Measurements from ENCODE around the gene SGCG.
A peak's percentile ranks its signal among the peaks of the same experiment; 100 is the strongest.
"Not testable (repeated sequence)": the region's sequence is repeated elsewhere in the genome, so short reads cannot be mapped to it uniquely, and the experiment has no call there.

The SGCG gene

DNA sequence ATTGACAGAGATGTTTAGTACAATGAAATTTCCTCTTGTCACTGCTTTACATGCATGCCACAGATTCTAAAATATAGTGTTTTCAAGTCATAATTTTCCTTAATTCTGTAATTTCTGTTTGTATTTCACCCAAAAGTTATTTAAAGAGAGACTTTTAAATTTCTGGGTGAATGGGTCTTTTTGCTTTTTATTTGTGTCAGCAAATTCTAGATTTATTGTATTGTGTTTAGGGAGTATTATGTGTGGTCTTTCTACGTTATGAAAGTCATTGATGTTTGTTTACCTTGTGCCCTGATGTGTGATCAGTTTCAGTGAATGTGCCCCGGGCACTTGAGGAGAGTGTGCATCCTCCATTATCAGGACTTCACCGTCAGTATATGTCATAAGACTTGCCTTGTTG lies 92.7 kb downstream of the SGCG start:
- no peak for TF ChIP-seq ZNF274 (IDR thresholded peaks at IDR 0.05; ENCODE audit: low read depth, low read length)
- H3K4me3 ChIP-seq (ENCODE audit: low read length): no peak overlapping the region

DNA sequence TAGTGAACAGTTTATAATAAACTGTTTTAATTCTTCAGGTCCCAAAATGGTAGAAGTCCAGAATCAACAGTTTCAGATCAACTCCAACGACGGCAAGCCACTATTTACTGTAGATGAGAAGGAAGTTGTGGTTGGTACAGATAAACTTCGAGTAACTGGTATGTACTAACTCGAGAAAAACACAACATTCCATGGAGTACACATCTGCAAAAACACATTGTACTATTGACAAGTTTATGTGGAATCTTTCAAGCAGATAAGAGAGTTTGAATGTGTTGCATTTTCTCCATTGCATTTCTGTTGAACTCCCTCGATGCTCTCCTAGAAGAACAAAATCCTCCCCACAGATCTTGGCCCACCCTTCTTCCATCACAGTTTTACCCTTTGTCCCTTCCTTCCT lies 98.5 kb downstream of the SGCG start:
- no peak overlapping the region for H3K4me3 ChIP-seq (ENCODE audit: low read length)
- no peak for TF ChIP-seq ZNF274 (IDR thresholded peaks at IDR 0.05; ENCODE audit: low read depth, low read length)

- TF ChIP-seq ZNF274 (IDR thresholded peaks at IDR 0.05; ENCODE audit: low read depth, low read length): no peak
- H3K4me3 ChIP-seq (ENCODE audit: low read length): no peak overlapping the region
Measured at GRCh38 chr13:23288564-23288963, 107.8 kb downstream of the SGCG start.

GRCh38 chr13:23288995-23289394 lies 108.2 kb downstream of the SGCG start:
- TF ChIP-seq ZNF274 (IDR thresholded peaks at IDR 0.05; ENCODE audit: low read depth, low read length): no peak
- no peak overlapping the region for H3K4me3 ChIP-seq (ENCODE audit: low read length)

DNA sequence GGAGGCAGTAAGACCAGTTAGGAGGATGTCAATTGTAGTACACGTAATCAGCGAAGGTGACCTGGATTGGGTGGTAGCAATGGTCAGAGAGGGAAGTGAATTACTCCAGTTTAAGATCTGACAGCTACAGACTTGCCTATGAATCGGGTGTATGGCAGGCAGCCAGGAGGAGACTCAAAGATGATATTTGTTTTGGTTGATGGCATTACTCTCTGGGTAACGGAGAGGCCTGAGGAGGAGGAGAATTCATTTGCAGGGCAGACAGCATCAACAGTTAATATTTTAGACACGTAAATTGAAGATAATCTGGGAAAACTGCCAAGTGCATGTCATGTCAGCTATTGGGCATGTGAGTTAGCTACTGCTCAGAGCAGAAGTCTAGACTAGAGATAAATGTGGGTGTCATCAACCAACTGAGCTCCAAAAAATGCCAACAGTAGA lies 109.2 kb downstream of the SGCG start:
- TF ChIP-seq ZNF274 (IDR thresholded peaks at IDR 0.05; ENCODE audit: low read depth, low read length): no peak
- H3K4me3 ChIP-seq (ENCODE audit: low read length): no peak overlapping the region

GRCh38 chr13:23292586-23292985 lies 111.8 kb downstream of the SGCG start:
- TF ChIP-seq ZNF274 (IDR thresholded peaks at IDR 0.05; ENCODE audit: low read depth, low read length): no peak

GRCh38 chr13:23314837-23315236 lies 134.1 kb downstream of the SGCG start:
- not testable (repeated sequence) for H3K4me3 ChIP-seq (ENCODE audit: low read length)

More at GRCh38 chr13:23292586-23292985, 111.8 kb downstream of the SGCG start:
- H3K4me3 ChIP-seq (ENCODE audit: low read length): no peak overlapping the region

DNA sequence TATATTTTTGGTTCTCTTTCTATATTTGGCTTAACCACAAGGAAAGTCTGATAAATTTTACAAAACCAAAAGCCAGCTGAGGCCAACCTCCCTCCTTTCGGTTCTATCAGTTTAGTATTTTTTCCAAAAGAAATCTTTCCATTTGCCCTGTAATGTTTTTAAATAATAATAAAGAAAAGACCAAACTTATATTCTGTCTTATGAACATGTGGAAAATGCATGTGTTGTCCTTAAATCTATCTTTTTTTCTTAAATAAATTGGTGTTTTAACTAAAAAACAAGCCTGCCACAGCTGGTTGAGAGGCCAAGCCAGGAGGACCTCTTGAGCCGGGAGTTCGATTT lies 139.1 kb downstream of the SGCG start:
- no peak overlapping the region for H3K4me3 ChIP-seq (ENCODE audit: low read length)
- TF ChIP-seq ZNF274 (IDR thresholded peaks at IDR 0.05; ENCODE audit: low read depth, low read length): no peak

DNA sequence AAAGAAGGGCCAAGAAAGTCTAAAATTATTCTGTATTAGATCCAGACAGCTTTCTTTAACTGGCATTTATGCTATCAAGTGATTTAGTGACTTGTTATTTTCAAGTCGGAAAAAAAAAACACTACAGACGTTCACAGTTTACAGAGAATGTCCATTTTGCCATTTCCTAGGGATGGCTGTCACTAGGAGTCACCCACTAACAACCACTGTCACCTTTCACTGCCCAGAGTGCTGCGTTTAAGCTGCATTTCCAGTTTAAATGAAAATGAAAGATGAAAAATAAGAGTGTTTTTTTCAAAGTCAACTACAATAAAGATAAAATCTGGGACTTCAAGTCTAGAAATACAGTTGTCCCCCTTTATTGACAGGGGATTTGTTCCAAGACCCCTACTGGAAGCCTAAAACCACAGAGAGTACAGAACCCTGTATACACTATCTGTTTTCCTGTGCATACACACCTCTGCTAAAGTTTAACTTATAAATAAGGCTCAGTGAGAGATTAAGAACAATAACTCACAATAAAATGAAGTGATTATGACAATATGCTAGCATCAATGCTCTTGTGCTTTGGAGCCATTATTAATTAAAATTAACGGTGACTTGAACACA lies 140.3 kb downstream of the SGCG start:
- no peak for TF ChIP-seq ZNF274 (IDR thresholded peaks at IDR 0.05; ENCODE audit: low read depth, low read length)
- peak overlapping the region; percentile 98 for H3K4me3 ChIP-seq (ENCODE audit: low read length)

- H3K4me3 ChIP-seq (ENCODE audit: low read length): peak overlapping the region; percentile 98
- TF ChIP-seq ZNF274 (IDR thresholded peaks at IDR 0.05; ENCODE audit: low read depth, low read length): no peak
Measured at GRCh38 chr13:23321535-23322241, 140.9 kb downstream of the SGCG start.

DNA sequence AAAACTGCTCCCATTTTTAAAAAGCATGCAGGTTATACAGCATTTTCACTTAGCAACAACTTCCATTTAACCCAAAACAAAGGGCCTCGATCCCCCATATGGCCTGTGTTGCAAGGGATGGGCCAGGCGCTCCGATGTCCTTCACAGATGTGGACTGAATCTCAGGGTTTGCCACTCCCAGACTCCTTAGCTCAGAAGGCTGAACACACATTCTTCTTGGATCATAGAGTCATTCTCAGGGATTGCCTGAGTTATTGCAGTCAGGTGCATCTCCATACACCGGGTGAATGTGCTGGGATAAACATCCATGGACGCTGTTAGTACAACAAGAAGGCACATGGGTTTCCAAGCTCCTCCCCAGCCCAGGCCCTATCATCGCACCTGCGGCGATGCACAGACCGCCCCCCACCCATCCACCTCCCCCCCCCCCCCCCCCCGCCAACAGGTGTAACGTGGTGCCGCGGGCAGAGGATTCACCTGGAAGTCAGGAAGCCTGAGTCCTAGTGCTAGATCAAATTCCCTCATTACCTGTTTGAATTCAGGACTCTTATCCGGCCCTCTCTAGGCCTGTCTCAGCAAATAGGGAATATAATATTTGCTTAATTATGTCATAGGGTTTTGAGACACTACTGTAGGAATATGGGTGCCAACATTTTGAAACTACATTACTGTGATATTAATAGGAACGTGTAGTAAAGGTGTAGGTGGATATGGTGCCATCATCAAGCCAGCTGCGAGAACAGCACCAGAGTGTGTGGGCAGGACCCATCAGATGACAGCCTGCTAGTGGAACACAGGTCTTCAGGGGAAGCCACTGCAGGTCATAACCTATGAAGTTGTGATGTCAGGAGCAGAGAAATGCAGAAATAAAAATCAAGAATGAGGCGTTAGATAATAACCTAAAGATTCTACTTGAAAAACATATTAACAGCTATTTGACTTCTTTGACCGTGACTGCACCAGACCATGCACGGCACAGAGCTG lies 141.9 kb downstream of the SGCG start:
- TF ChIP-seq ZNF274 (IDR thresholded peaks at IDR 0.05; ENCODE audit: low read depth, low read length): no peak
- no peak overlapping the region; the same call in 1 of the 2 replicates for H3K4me3 ChIP-seq (ENCODE audit: low read length)

- no peak overlapping the region for H3K4me3 ChIP-seq (ENCODE audit: low read length)
- TF ChIP-seq ZNF274 (IDR thresholded peaks at IDR 0.05; ENCODE audit: low read depth, low read length): no peak
Measured at GRCh38 chr13:23323946-23324709, 143.3 kb downstream of the SGCG start.

DNA sequence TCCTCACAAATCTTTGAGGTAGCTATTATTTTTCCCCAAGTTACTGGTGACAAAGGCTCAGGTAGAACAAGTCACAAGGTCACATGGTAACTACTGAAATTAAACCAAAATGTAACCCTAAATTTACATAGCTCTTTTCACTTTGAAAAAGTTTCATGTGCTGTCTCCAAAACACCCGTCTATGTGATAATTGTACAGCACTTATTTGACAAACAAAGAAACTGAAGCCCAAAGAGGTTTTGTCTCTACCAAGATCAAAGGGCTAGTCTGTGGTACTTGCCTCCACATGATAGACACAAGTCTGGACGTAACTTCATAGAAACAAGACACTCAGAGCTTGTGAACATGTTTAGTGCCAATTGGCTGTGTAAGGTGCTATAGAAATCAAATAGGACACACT lies 144.4 kb downstream of the SGCG start:
- no peak overlapping the region for H3K4me3 ChIP-seq (ENCODE audit: low read length)
- no peak for TF ChIP-seq ZNF274 (IDR thresholded peaks at IDR 0.05; ENCODE audit: low read depth, low read length)

- no peak for TF ChIP-seq ZNF274 (IDR thresholded peaks at IDR 0.05; ENCODE audit: low read depth, low read length)
- no peak overlapping the region for H3K4me3 ChIP-seq (ENCODE audit: low read length)
Measured at GRCh38 chr13:23330356-23330755, 149.6 kb downstream of the SGCG start.
